RCC 7860 (cell line): ENCODE data around the gene RBM44.

Source experiments
- DNase-seq: peaks from one replicate; pipeline ENCODE4 v3.0.0-alpha.2; 2015; ENCODE audit warnings: low spot score
- FAIRE-seq: peaks from 2 replicates; lab custom pipeline; 2012; peaks lifted over from hg19 to GRCh38; lab: Jason Lieb, UNC

The RBM44 gene

GRCh38 chr2:237883951-237884446 is 85.4 kb downstream of the RBM44 start:
- FAIRE-seq (no peak), DNase-seq (no peak)

- DNase-seq (no peak), FAIRE-seq (no peak)
Measured at GRCh38 chr2:237884681-237885080, 86.1 kb downstream of the RBM44 start.

DNA sequence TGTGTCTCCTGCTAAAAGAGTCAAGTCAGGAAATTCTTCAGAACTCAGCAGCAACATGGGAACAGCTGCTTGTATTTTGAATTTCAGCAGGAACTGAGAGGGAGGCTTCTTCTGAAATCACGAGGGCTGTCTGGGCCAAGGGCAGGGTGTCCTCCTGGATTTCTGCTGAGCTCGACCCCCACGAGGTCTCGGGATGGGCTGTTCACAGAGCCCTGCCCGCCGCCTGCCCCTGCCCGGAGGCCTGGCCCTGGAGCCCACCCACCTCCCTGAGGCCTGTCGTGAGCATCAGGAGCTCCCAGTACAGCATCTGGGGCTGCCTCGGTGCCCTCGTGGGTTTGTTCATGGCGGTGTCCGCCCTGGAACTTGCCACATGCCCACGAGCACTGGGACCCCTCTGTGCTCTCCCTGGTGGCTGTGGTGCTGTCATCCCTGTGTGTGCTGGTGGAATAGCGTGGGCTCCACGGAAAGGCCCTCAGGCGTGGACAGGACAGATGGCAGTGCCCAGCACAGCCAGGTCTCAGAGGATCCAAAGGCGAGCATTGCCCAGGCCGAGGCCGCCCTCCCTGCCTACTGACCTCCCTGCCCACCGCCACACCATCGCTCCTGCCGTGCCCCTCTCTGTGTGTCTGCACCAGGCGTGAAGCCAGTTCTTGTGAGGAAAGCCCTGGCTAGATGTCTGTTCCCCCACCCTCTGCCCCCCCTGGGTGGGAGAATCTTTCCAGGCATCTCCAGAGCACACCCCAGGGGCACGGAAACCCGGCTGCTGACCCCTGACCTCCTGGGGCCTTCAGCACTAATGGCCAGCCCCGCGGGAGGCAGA is 86.7 kb downstream of the RBM44 start:
- FAIRE-seq (no peak), DNase-seq (no peak)

GRCh38 chr2:237885931-237886684 is 87.5 kb downstream of the RBM44 start:
- no peak for FAIRE-seq
- DNase-seq: no peak

DNA sequence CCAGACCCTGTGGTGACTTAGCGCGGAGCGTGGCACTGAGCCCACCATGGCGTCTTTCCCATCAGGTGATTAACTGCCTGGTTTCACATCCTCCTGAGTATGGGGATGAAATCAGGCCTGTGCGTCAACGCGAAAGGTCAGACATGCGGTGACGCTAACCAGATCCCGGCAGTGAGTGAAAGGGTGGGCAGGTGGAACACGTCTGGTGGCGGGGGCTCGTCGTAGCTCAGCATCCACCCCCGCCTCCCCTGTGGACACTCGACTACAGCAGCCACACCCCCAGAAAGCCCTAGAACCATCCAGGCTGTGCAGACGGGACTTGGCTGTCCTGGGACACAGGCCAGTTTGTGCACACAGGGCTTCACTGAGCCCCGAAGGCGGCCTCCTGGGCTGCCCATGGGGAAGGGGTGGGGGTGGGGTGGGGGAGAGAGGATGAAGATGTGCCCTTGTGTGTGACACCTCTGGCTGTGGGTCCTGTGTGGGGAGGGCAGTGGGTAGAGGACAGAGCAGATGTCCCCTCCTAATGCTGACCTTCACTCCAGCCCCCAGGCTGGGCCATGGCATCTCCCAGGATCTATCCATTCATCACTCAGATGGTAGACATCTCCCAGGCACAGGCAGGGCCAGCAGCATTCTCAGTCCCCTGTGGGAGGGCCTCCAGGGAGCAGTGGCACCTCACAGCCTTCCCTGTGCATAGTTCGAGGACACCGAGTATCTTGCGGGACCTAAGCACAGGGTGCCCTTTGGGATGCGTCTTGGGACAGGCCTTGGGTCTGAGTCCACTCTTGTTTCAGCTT is 88.3 kb downstream of the RBM44 start:
- DNase-seq: no peak
- FAIRE-seq: no peak

GRCh38 chr2:237888389-237888788 is 89.8 kb downstream of the RBM44 start:
- DNase-seq (no peak), FAIRE-seq (no peak)

DNA sequence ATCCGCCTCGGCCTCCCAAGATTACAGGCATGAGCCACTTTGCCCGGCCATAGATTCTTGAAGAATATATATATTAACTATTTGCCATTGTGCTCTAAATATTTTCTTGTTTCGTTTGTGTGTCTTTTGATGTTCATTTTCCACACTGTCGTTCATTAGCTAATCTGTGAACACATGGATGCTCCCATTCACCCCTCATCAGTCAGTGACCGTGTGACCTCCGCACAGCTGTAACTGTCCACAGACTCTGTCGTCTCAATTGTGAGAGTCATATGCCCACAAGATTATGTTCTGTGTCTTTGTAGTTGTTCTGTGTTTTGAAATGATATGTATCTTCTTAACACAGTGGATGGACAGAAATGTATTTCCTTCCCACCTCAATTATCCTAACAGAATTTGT is 90.4 kb downstream of the RBM44 start:
- no peak for FAIRE-seq
- no peak for DNase-seq

GRCh38 chr2:237889811-237890210 is 91.2 kb downstream of the RBM44 start:
- no peak for DNase-seq
- FAIRE-seq: no peak
